ENCODE measurements around the gene ALOX15. TPM values are rescaled to one million over a fixed set of nuclear protein-coding genes. Genes with fewer than 3 reads are reported as not detected.

Gene ALOX15
- polyA plus RNA-seq, 1 donor = 0.25 TPM

Other genes with a start within 250 kb of the ALOX15 start
- gene SPNS3, start 207.7 kb downstream of the ALOX15 start, polyA plus RNA-seq (ENCODE audit: insufficient read length) = 3.4 TPM
- gene SPNS2, start 142.8 kb downstream of the ALOX15 start, polyA plus RNA-seq (ENCODE audit: insufficient read length) = 32.3 TPM
- gene MYBBP1A, start 86.3 kb downstream of the ALOX15 start, polyA plus RNA-seq (ENCODE audit: insufficient read length) = 38.1 TPM
- 6.3 TPM for gene GGT6, start 81.1 kb downstream of the ALOX15 start, polyA plus RNA-seq (ENCODE audit: insufficient read length)
- 57.5 TPM for gene SMTNL2, start 57.1 kb downstream of the ALOX15 start, polyA plus RNA-seq (ENCODE audit: insufficient read length)
- gene PELP1, start 62.5 kb upstream of the ALOX15 start, polyA plus RNA-seq (ENCODE audit: insufficient read length) = 46.5 TPM
- 32.7 TPM for gene ARRB2, start 69.0 kb upstream of the ALOX15 start, polyA plus RNA-seq (ENCODE audit: insufficient read length)
- gene MED11, start 89.8 kb upstream of the ALOX15 start, polyA plus RNA-seq (ENCODE audit: insufficient read length) = 23.1 TPM
- gene ZMYND15, start 98.2 kb upstream of the ALOX15 start, polyA plus RNA-seq (ENCODE audit: insufficient read length) = 0.32 TPM
- gene CXCL16, start 98.2 kb upstream of the ALOX15 start, polyA plus RNA-seq (ENCODE audit: insufficient read length) = 9.5 TPM
- 1.1 TPM for gene TM4SF5, start 130.2 kb upstream of the ALOX15 start, polyA plus RNA-seq (ENCODE audit: insufficient read length)
- 0.33 TPM for gene VMO1, start 144.7 kb upstream of the ALOX15 start, polyA plus RNA-seq (ENCODE audit: insufficient read length)
- gene GLTPD2, start 147.3 kb upstream of the ALOX15 start, polyA plus RNA-seq (ENCODE audit: insufficient read length) = 4.1 TPM
- gene PSMB6, start 154.5 kb upstream of the ALOX15 start, polyA plus RNA-seq (ENCODE audit: insufficient read length) = 122 TPM
- 44.5 TPM for gene PLD2, start 165.5 kb upstream of the ALOX15 start, polyA plus RNA-seq (ENCODE audit: insufficient read length)
- gene MINK1, start 191.7 kb upstream of the ALOX15 start, polyA plus RNA-seq (ENCODE audit: insufficient read length) = 69.7 TPM

All from left kidney (tissue), 1 donor.